IMR-90 (cell line): ENCODE measurements around the gene TRIM26. TPM values are rescaled to one million over a fixed set of nuclear protein-coding genes. Genes with fewer than 3 reads are reported as not detected.

Source experiments
- ATAC-seq: fragments of 200-7000 bp; cut with Tn5 transposase; 2 replicates; pipeline ENCODE4 v1.9.1; 2020; ENCODE audit warnings: low read depth, mild to moderate bottlenecking, moderate library complexity
- BruUV-seq: library from RNA; stranded (reverse); fragments of 400-500 nt; replicated peaks from 2 replicates; lab custom pipeline; 2021; lab: Mats Ljungman, UMichigan
- CTCF ChIA-PET: fragments of 300-600 bp; formaldehyde crosslinking; extraction: SDS; loops from one replicate; lab custom pipeline; 2021; ENCODE audit warnings: antibody characterized with exemption; lab: Yijun Ruan, JAX
- POLR2A ChIA-PET: fragments of 300-600 bp; sonication (Branson Sonifier 250); formaldehyde crosslinking; loops from one replicate; lab custom pipeline; 2022; ENCODE audit warnings: antibody characterized with exemption; ENCODE audit not compliant: unreplicated experiment; lab: Charles Lee
- DNase-seq: peaks from one replicate; pipeline ENCODE4 v3.0.0; 2013
- H2AFZ ChIP-seq: replicated peaks from 2 replicates; pipeline ENCODE3; 2013; ENCODE audit warnings: low read length, mild to moderate bottlenecking; ENCODE audit not compliant: poor library complexity
- H2AK5ac ChIP-seq: 2 replicates; pipeline ENCODE4 v1.6.1; 2013; ENCODE audit warnings: low read depth, low read length, inconsistent platforms
- H2AK9ac ChIP-seq: replicated peaks from 2 replicates; pipeline ENCODE3; 2013; ENCODE audit warnings: mild to moderate bottlenecking, low read depth, low read length, moderate library complexity; ENCODE audit not compliant: poor library complexity
- H2BK120ac ChIP-seq: 2 replicates; pipeline ENCODE4 v1.6.1; 2013; ENCODE audit warnings: low read depth, low read length, inconsistent platforms
- H2BK15ac ChIP-seq: 3 replicates; pipeline ENCODE4 v1.6.1; 2013; ENCODE audit warnings: low read depth, low read length, inconsistent platforms
- H2BK20ac ChIP-seq: 2 replicates; pipeline ENCODE4 v1.6.1; 2013; ENCODE audit warnings: low read depth, mild to moderate bottlenecking, inconsistent platforms, low read length, moderate library complexity
- H2BK5ac ChIP-seq: 2 replicates; pipeline ENCODE4 v1.6.1; 2013; ENCODE audit warnings: mild to moderate bottlenecking, low read depth, low read length, inconsistent platforms; ENCODE audit not compliant: poor library complexity, severe bottlenecking
- H3K14ac ChIP-seq: replicated peaks from 2 replicates; pipeline ENCODE4 v1.6.1; 2013; ENCODE audit warnings: low read depth, low read length, inconsistent platforms
- H3K18ac ChIP-seq: 2 replicates; pipeline ENCODE4 v1.6.1; 2013; ENCODE audit warnings: low read depth, low read length, control low read depth
- H3K23ac ChIP-seq: 2 replicates; pipeline ENCODE4 v1.6.1; 2013; ENCODE audit warnings: low read depth, low read length, inconsistent platforms
- H3K27ac ChIP-seq: 2 replicates; pipeline ENCODE4 v1.5.1; 2013; ENCODE audit warnings: mild to moderate bottlenecking, control low read depth, low read length; ENCODE audit not compliant: insufficient read depth
- H3K27me3 ChIP-seq: 2 replicates; pipeline ENCODE4 v1.6.1; 2013; ENCODE audit warnings: low read length; ENCODE audit not compliant: control insufficient read depth, insufficient read depth
- H3K36me3 ChIP-seq: 2 replicates; pipeline ENCODE4 v1.6.1; 2013; ENCODE audit warnings: low read length, mixed read lengths; ENCODE audit not compliant: control insufficient read depth, insufficient read depth
- H3K4ac ChIP-seq: 2 replicates; pipeline ENCODE4 v1.6.1; 2013; ENCODE audit warnings: low read depth, low read length, inconsistent platforms
- H3K4me1 ChIP-seq: 2 replicates; pipeline ENCODE4 v1.6.1; 2013; ENCODE audit warnings: low read length, mixed read lengths; ENCODE audit not compliant: control insufficient read depth, insufficient read depth
- H3K4me2 ChIP-seq: 2 replicates; pipeline ENCODE4 v1.6.1; 2013; ENCODE audit warnings: low read depth, mild to moderate bottlenecking, control low read depth, low read length, moderate library complexity
- H3K4me3 ChIP-seq: 2 replicates; pipeline ENCODE4 v1.5.1; 2013; ENCODE audit warnings: low read depth, mild to moderate bottlenecking, control low read depth, low read length, moderate library complexity; ENCODE audit not compliant: insufficient read depth
- H3K56ac ChIP-seq: 2 replicates; pipeline ENCODE4 v1.6.1; 2013; ENCODE audit warnings: low read length, inconsistent platforms; ENCODE audit not compliant: insufficient read depth; ENCODE audit errors: extremely low read depth
- H3K79me1 ChIP-seq, 2 experiments: 2 replicates each; pipeline ENCODE4 v1.6.1; 2013; ENCODE audit warnings: low read length in 2 of 2, inconsistent platforms in 1 of 2, low read depth in 1 of 2
- H3K9ac ChIP-seq: 2 replicates; pipeline ENCODE4 v1.6.1; 2013; ENCODE audit warnings: low read depth, low read length, control low read depth
- H3K9me1 ChIP-seq: 2 replicates; pipeline ENCODE4 v1.6.1; 2013; ENCODE audit warnings: low read length, inconsistent platforms; ENCODE audit not compliant: insufficient read depth
- H3K9me3 ChIP-seq: 2 replicates; pipeline ENCODE4 v1.6.1; 2013; ENCODE audit warnings: low read length; ENCODE audit not compliant: control insufficient read depth, insufficient read depth
- H4K20me1 ChIP-seq: 2 replicates; pipeline ENCODE4 v1.6.1; 2013; ENCODE audit warnings: low read length, inconsistent platforms; ENCODE audit not compliant: insufficient read depth
- H4K5ac ChIP-seq: 2 replicates; pipeline ENCODE4 v1.6.1; 2013; ENCODE audit warnings: mild to moderate bottlenecking, low read depth, low read length, control low read depth
- H4K8ac ChIP-seq, 2 experiments: 2 replicates each; pipeline ENCODE4 v1.6.1; 2013; ENCODE audit warnings: low read depth in 2 of 2, low read length in 2 of 2, control low read depth in 1 of 2, inconsistent platforms in 1 of 2
- H4K91ac ChIP-seq: 2 replicates; pipeline ENCODE4 v1.6.1; 2013; ENCODE audit warnings: low read depth, low read length, inconsistent platforms; ENCODE audit not compliant: insufficient read depth
- FOS ChIP-seq: fragments of 150-350 bp; IDR thresholded peaks from 2 replicates; pipeline ENCODE4 v1.6.1; 2016; ENCODE audit warnings: low read depth, low read length
- WGBS, 2 experiments: methylation state at CpG; one replicate each; pipeline versions ENCODE4 v1.1.5 to v1.1.7; 2013; ENCODE audit warnings: missing lambda C conversion rate in 2 of 2; ENCODE audit not compliant: insufficient read length in 1 of 2; ENCODE audit errors: extremely low coverage in 2 of 2; 5-methylcytosine and 5-hydroxymethylcytosine counted together
- dilution Hi-C: fragments of 300-500 bp; cut with HindIII; formaldehyde crosslinking; loops from one replicate; pipeline ENCODE4 v1.14.3; 2018; ENCODE audit warnings: low sequenced_read_pairs; ENCODE audit not compliant: unreplicated experiment
- in situ Hi-C: fragments of 300-500 bp; cut with MboI; formaldehyde crosslinking; loops from 3 replicates; pipeline ENCODE4 v1.14.3; 2019; ENCODE audit warnings: low sequenced_read_pairs, inconsistent platforms, mixed read lengths
- intact Hi-C: fragments of 100-400 bp; cut with micrococcal nuclease; formaldehyde crosslinking; loops from 2 replicates; pipeline ENCODE4 v1.10.0; 2022
- polyA plus RNA-seq, 3 experiments: library from polyadenylated mRNA; depleted of rRNA; stranded (reverse); fragments of >200 nt; gene quantifications; 2 replicates each; pipeline ENCODE4 v1.2.3, GENCODE V29; 2012; ENCODE audit warnings: low replicate concordance in 1 of 3
- total RNA-seq: library from RNA; depleted of rRNA; stranded (reverse); fragments of >200 nt; gene quantifications from 2 replicates; pipeline ENCODE4 v1.2.3, GENCODE V29; 2012

The TRIM26 gene
- total and polyA plus RNA-seq, 2 of the 4 experiments (the other 2 are of a cell fraction): 22.6 to 23.8 TPM

DNA sequence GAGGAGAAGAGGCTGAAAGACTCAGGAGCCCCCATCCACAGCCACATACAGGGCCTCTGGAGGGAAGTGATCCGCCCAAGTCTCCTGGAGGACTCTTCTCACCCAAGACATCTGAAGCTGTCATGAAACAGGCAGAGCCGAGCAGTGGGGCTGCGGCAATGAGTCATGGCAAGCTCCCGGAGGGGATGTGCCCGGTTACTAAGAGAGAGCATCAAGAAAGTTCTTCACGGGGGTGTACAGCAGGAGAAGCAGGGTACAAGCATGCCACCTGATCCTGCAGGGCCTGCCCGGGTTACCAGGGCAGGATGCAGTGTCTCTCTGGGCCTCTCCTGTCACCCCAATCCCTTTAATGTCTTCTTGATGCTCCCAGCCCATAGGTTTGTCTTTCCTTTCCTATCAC is 21.1 kb downstream of the TRIM26 start:
- ChIA-PET POLR2A (no interaction called here), CTCF (no interaction called here)
- H3K23ac ChIP-seq: no peak overlapping the region
- no peak overlapping the region for H2BK120ac ChIP-seq
- H2BK20ac ChIP-seq: no peak overlapping the region
- no peak overlapping the region for H2AFZ ChIP-seq
- dilution Hi-C loops (no loop called here), intact Hi-C loops (no loop called here), in situ Hi-C loops (no loop called here)
- peaks cover 40% of the 10 kb centered on the region for H3K36me3 ChIP-seq
- no peak overlapping the region for H4K5ac ChIP-seq
- H3K27me3 ChIP-seq: no peaks in the 10 kb centered on the region
- no peaks in the 10 kb centered on the region for H4K20me1 ChIP-seq
- no peak overlapping the region for H2AK9ac ChIP-seq
- no peak overlapping the region for H4K91ac ChIP-seq
- no peak overlapping the region for H3K27ac ChIP-seq
- H3K18ac ChIP-seq: no peak overlapping the region
- no peak for DNase-seq
- H3K9me1 ChIP-seq: peaks cover 6% of the 10 kb centered on the region; the same call in 1 of the 2 replicates
- H2BK5ac ChIP-seq: no peak overlapping the region
- H3K56ac ChIP-seq: no peak overlapping the region
- no TSS peak for BruUV-seq
- peak; percentile 15; the same call in 1 of the 2 replicates for ATAC-seq
- no peak overlapping the region for H2BK15ac ChIP-seq
- no peak for TF ChIP-seq FOS
- H3K4me2 ChIP-seq: no peak overlapping the region
- H3K4me3 ChIP-seq: no peak overlapping the region
- H3K14ac ChIP-seq: no peak overlapping the region
- no peaks in the 10 kb centered on the region for H3K9me3 ChIP-seq
- H3K9ac ChIP-seq: no peak overlapping the region
- no peak overlapping the region for H2AK5ac ChIP-seq
- H3K4ac ChIP-seq: no peak overlapping the region
- H4K8ac ChIP-seq: no peak overlapping the region
- whole genome bisulfite sequencing, 2 experiments: 83% methylated on average over 6 of the region's 7 CpGs; no CpG with 5 or more reads in 1 of the 2 experiments
- H3K79me1 ChIP-seq: no peaks in the 10 kb centered on the region; a peak in 2 of 4 replicates
- peaks cover 2% of the 10 kb centered on the region; the same call in 1 of the 2 replicates for H3K4me1 ChIP-seq
